Keratinocyte (primary cell): ENCODE measurements around the gene RIPPLY2. TPM values are rescaled to one million over a fixed set of nuclear protein-coding genes. Genes with fewer than 3 reads are reported as not detected.

Experiments used
- DNase-seq: peaks from one replicate; pipeline ENCODE4 v3.0.0-alpha.2; 2011; ENCODE audit warnings: low read depth, missing footprints, low spot score
- FAIRE-seq: peaks from 2 replicates; lab custom pipeline; 2011; peaks lifted over from hg19 to GRCh38; lab: Jason Lieb, UNC
- H2AFZ ChIP-seq: 2 replicates; pipeline ENCODE4 v1.6.0; 2012; ENCODE audit warnings: low read length, control low read depth, inconsistent platforms; ENCODE audit not compliant: control insufficient read depth
- H3K27ac ChIP-seq: 2 replicates; pipeline ENCODE4 v1.5.1; 2011; ENCODE audit warnings: low read length; ENCODE audit not compliant: control insufficient read depth, insufficient read depth
- H3K27me3 ChIP-seq: 3 replicates; pipeline ENCODE4 v1.6.0; 2011; ENCODE audit warnings: low read length; ENCODE audit not compliant: control insufficient read depth, insufficient read depth; ENCODE audit errors: extremely low read depth
- H3K36me3 ChIP-seq, 2 experiments: 2 replicates in 1 of 2; 3 replicates in 1 of 2; pipeline ENCODE4 v1.5.1; 2011; ENCODE audit warnings: low read length in 2 of 2, mild to moderate bottlenecking in 1 of 2; ENCODE audit not compliant: control insufficient read depth in 2 of 2, insufficient read depth in 2 of 2; ENCODE audit errors: extremely low read depth in 1 of 2
- H3K4me1 ChIP-seq: 3 replicates; pipeline ENCODE4 v1.5.1; 2011; ENCODE audit warnings: low read length; ENCODE audit not compliant: control insufficient read depth, insufficient read depth; ENCODE audit errors: extremely low read depth
- H3K4me2 ChIP-seq: 3 replicates; pipeline ENCODE4 v1.6.0; 2011; ENCODE audit warnings: low read depth, low read length; ENCODE audit not compliant: control insufficient read depth, insufficient read depth; ENCODE audit errors: extremely low read depth
- H3K4me3 ChIP-seq, 3 experiments: fragments of 200-600 bp in 1 of 3; sonication (generic) in 1 of 3; 2 replicates in 2 of 3; 3 replicates in 1 of 3; pipeline ENCODE4 v1.5.1; 2011 to 2016; ENCODE audit warnings: low read length in 3 of 3, mild to moderate bottlenecking in 3 of 3, control low read depth in 2 of 3, inconsistent platforms in 1 of 3, low read depth in 1 of 3, mixed read lengths in 1 of 3, mixed run types in 1 of 3, moderate library complexity in 1 of 3; ENCODE audit not compliant: control insufficient read depth in 2 of 3, insufficient read depth in 2 of 3; ENCODE audit errors: extremely low read depth in 1 of 3
- H3K79me2 ChIP-seq: 2 replicates; pipeline ENCODE4 v1.6.0; 2012; ENCODE audit warnings: low read length; ENCODE audit not compliant: control insufficient read depth, insufficient read depth
- H3K9ac ChIP-seq: 3 replicates; pipeline ENCODE4 v1.6.0; 2011; ENCODE audit warnings: low read length; ENCODE audit not compliant: control insufficient read depth, insufficient read depth; ENCODE audit errors: extremely low read depth
- H3K9me1 ChIP-seq: 3 replicates; pipeline ENCODE4 v1.6.0; 2011; ENCODE audit warnings: low read length; ENCODE audit not compliant: control insufficient read depth, insufficient read depth; ENCODE audit errors: extremely low read depth
- H3K9me3 ChIP-seq: 2 replicates; pipeline ENCODE4 v1.5.1; 2012; ENCODE audit warnings: low read depth, low read length; ENCODE audit not compliant: control insufficient read depth
- H4K20me1 ChIP-seq: 3 replicates; pipeline ENCODE4 v1.6.0; 2011; ENCODE audit warnings: low read length; ENCODE audit not compliant: control insufficient read depth, insufficient read depth; ENCODE audit errors: extremely low read depth
- CTCF ChIP-seq, 3 experiments: IDR thresholded peaks in 1 of 3; conservative IDR thresholded peaks in 1 of 3; optimal IDR thresholded peaks in 1 of 3; 2 replicates in 2 of 3; 3 replicates in 1 of 3; pipeline versions ENCODE3 to v1.5.1; 2011; ENCODE audit warnings: low read length in 3 of 3, mild to moderate bottlenecking in 3 of 3, moderate library complexity in 2 of 3, control low read depth in 1 of 3, inconsistent platforms in 1 of 3; ENCODE audit not compliant: insufficient read depth in 2 of 3; ENCODE audit errors: extremely low read depth in 1 of 3
- EZH2 ChIP-seq: IDR thresholded peaks from one replicate; pipeline ENCODE4 v1.6.1; 2012; ENCODE audit warnings: inconsistent platforms, mild to moderate bottlenecking, low read length, moderate library complexity
- dilution Hi-C: fragments of 300-500 bp; cut with MboI; formaldehyde crosslinking; loops from one replicate; pipeline ENCODE4 v1.7.0; 2020; ENCODE audit warnings: low sequenced_read_pairs; ENCODE audit not compliant: extremely low pct_ligation_motif_present
- polyA plus RNA-seq, 5 experiments: library from polyadenylated mRNA; depleted of rRNA in 3 of 5; stranded (reverse) in 3 of 5; stranded (forward) in 1 of 5; unstranded in 1 of 5; fragments of >200 nt; gene quantifications; 1 replicate in 1 of 5; 2 replicates in 3 of 5; 3 replicates in 1 of 5; pipeline versions ENCODE4 v1.2.1 to v1.2.3, GENCODE V29; 2011 to 2012; ENCODE audit warnings: missing spikeins in 2 of 5, low read depth in 1 of 5, low replicate concordance in 1 of 5

RIPPLY2 gene
- polyA plus RNA-seq, 1 donor (not counting 4 experiments of a cell fraction or from before 2014, with no cell fraction given), result 0.60 TPM

- Histone ChIP-seq H3K9ac (peak within 1 kb of the TSS; percentile 83), H3K4me3 (peak within 1 kb of the TSS; percentile 97 to 99 (median 99)), H4K20me1 (no peaks in the 10 kb centered on the region), H3K4me1 (peaks cover 10% of the 10 kb centered on the region), H3K36me3 (no peaks in the 10 kb centered on the region), H3K27me3 (no peaks in the 10 kb centered on the region), H2AFZ (peak within 1 kb of the TSS; percentile 99), H3K9me1 (no peaks in the 10 kb centered on the region), H3K9me3 (no peaks in the 10 kb centered on the region), H3K27ac (peak within 1 kb of the TSS; percentile 73), H3K79me2 (peaks cover 17% of the 10 kb centered on the region), H3K4me2 (peak within 1 kb of the TSS; percentile 98)
- DNase-seq (peak; percentile 53), FAIRE-seq (peak; percentile 83)
- dilution Hi-C loops, result no loop called here
- TF ChIP-seq EZH2 (no peak), CTCF (optimal IDR thresholded peaks at IDR 0.05 in 1 of 3, IDR thresholded peaks at IDR 0.05 in 1 of 3, conservative IDR thresholded peaks at IDR 0.05 in 1 of 3; ENCODE audit: extremely low read depth in 1 of 3, insufficient read depth in 2 of 3, low read length in 3 of 3) (peak; percentile 36 to 53 (median 39))
Observed at GRCh38 chr6:83859410-83860358, 6.5 kb downstream of the RIPPLY2 start, which contains the start of gene CYB5R4. CYB5R4 (plus strand) TSS chr6:83859689; CDS start chr6:83859783, 94 bp downstream.

GRCh38 chr6:83860359-83860755 lies 7.2 kb downstream of the RIPPLY2 start:
- Histone ChIP-seq H3K9me1 (no peaks in the 10 kb centered on the region), H4K20me1 (no peaks in the 10 kb centered on the region), H3K9me3 (no peaks in the 10 kb centered on the region), H3K27ac (no peak overlapping the region), H3K4me3 (peak overlapping the region; percentile 97 to 99 (median 99)), H3K36me3 (no peaks in the 10 kb centered on the region), H3K4me1 (peaks cover 10% of the 10 kb centered on the region), H3K4me2 (peak overlapping the region; percentile 98), H3K27me3 (no peaks in the 10 kb centered on the region), H2AFZ (peak overlapping the region; percentile 99), H3K79me2 (peaks cover 17% of the 10 kb centered on the region), H3K9ac (peak overlapping the region; percentile 83)
- DNase-seq (no peak), FAIRE-seq (no peak)
- no peak for TF ChIP-seq EZH2
- no peak for TF ChIP-seq CTCF (optimal IDR thresholded peaks at IDR 0.05 in 1 of 3, IDR thresholded peaks at IDR 0.05 in 1 of 3, conservative IDR thresholded peaks at IDR 0.05 in 1 of 3; ENCODE audit: extremely low read depth in 1 of 3, insufficient read depth in 2 of 3, low read length in 3 of 3)
- dilution Hi-C loops, result no loop called here
